ENCODE data around the gene CYTH1.

The CYTH1 gene

DNA sequence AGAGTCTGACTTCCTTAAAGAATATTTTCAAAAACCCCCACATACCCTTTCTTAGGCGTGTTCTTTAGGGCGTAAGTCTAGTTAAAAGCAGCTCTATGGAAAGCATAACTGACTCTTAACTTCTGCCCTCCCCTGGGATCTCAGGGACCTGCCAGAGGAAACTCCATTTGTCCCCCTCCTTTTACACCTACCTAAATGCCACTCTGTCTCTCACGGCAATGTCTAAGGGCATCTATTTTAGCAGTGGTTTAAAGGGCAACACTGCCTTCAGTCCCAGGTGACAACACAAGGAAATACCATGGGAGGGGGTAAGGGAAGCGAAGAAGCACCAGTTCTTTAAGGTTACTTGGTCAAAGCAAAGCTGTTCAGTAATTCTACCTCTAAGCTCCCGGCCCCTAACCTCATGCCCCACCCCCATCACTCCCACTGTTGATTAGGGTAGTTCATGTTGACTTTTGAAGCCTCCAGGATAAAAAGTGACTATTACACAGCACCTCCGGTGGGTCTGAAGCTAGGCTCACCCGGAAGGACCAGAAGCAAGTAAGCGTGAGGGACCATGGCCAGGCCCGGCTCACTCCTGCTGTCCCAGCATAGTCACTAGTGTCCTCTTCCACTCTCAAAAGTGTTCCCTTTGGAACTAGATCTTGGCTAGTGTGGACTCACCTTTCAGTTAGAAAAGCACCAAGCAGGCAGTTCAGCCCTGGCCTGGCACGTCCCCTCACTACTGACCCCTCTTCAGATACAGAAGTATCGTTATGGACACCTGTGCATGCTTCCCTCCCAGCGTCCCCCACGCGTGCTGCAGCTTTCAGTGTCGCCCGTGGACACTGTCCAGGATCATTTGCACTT lies 47.1 kb downstream of the CYTH1 start:
- no peak for DNase-seq (ENCODE audit: low read depth)

DNA sequence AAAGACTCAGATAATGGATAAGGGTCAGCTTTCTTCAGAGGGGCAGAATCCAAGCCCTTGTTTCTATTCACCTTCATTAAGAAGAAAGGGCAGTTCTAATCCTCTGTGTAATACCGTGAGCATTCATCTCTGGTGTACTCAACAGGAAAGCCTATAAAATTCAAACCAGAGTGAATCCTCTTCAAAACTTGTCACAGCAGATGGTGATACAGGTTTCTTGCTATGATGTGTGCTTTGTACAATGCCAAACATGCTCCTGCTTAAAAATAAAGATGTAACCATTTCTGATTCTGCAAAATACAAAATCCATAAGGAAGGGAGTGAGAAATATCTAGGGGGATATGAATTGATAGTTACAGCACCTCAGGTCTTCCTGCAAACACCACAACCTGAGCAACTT lies 49.7 kb downstream of the CYTH1 start:
- DNase-seq (ENCODE audit: low read depth) = no peak

- no peak for DNase-seq (ENCODE audit: low read depth)
These were observed 50.2 kb downstream of the CYTH1 start for GRCh38 chr17:78731904-78732303.

DNA sequence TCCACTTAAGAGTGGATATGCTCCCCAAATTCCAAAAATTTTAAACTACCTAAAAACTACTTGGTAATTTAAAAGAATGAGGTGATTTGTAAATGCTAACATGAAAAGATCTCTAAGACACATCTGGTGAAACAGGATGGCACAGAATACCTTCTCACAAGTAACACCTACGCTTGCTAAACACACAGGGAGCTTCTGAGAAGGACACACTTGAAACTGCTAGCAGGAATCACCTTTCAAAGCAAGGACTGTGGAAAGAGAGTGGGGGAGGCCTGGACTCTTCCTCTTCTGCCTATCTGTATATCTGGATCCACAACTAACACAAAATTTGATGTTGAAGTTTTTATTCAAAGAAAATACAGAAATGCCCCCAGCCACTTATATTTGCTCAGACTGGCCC lies 52.4 kb downstream of the CYTH1 start:
- no peak for DNase-seq (ENCODE audit: low read depth)

- no peak for DNase-seq (ENCODE audit: low read depth)
These were observed 53.6 kb downstream of the CYTH1 start for GRCh38 chr17:78728495-78728894.

DNA sequence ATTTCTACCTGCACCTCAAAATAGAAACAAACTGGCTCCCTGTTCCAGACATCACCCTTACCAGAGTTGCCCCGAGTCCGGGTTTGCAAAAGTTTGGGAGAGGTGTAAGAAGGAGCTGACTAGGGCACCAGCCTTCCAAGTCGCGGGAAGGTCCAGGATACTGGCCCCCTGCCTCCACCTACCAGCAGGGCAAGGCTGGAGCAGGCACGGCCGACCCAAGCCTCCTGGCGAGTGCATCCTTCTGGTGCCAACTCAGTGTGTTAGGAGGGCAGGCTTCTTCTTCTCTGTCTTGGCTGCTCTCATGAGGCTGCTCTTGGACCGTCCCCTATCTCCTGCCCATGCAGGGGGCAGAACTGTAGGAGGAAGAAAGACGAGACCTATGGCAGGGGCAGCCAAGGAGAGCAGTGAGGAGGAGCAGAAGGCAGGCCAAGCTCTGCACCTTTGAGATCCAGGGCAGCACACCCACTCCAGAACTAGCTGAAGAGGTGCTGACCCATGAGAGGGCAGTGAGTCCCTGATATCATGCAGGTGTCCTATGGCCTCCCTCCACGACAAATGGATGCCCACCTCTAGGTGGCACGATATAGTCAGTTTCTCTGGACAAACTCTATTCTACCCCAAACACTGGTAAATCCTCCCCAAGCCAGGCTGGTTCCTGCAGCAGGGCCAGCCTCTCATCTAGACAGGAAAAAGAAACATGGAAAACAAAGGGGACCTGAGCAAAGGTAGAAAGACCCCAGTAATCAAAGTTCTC lies 54.4 kb downstream of the CYTH1 start:
- no peak for DNase-seq (ENCODE audit: low read depth)

DNA sequence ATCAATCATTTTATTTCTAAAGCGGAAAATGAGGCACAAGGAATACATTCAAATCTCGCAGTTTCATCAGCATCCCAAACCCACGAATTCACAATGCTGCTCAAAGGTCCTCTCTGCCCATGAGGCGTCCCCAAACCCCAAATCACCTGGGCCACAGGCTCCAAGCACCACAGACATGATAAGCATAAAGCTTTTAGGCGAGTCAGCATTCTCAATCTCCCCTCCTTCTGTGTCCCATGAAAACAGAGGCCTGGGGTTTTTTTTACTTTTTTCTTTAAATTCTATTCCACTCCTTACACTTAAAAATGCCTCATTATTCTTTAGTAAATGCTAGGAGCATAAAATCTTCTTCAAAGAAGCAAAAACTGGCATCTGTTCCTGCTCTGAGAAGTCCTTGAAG lies 55.0 kb downstream of the CYTH1 start:
- DNase-seq (ENCODE audit: low read depth) = no peak

DNA sequence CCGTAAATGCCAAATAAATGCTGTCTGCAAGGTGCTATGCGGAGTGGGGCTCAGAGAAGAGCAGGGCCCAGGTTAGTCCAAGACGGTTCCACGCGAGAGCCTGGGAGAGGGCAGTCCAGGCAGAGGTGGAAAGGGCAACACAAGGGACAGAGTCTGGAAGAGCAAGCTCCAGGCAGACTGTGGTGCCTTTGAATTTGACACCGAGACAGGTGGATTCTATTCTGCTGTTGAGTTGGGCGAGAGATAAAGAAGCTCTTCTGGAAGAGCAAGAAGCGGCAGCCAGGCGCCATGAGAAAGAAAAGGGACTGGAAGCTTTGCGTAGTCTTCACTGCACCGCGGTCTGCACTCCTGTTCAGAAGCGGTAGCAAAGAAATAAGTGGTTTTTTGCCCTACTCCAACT lies 55.6 kb downstream of the CYTH1 start:
- no peak for DNase-seq (ENCODE audit: low read depth)

DNA sequence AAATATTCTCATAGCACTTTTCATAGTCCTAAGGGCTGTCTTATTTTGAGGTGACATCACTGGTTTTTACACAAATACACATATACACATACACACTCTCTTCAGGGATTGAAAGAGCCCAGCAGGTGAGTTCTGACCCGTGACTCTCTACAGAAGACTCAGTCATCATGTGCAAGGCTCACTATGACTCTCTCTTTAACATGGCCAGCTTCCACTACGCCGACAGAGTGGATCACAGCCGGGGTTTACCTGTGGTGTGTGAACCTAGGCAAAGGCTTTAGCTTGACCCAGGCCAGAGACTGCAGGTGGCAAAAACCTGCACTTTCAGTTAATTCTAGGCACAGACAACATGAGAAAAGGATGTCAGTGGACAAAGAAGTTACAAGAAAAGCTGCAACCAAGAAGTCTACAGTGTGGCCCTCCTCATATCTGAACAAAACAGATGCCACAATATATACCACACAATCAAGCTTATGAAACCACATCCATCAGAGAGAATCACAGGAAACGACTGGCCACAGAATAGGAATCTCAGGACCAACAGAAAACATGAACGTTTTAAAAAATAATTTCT lies 56.5 kb downstream of the CYTH1 start:
- DNase-seq (ENCODE audit: low read depth) = no peak

DNA sequence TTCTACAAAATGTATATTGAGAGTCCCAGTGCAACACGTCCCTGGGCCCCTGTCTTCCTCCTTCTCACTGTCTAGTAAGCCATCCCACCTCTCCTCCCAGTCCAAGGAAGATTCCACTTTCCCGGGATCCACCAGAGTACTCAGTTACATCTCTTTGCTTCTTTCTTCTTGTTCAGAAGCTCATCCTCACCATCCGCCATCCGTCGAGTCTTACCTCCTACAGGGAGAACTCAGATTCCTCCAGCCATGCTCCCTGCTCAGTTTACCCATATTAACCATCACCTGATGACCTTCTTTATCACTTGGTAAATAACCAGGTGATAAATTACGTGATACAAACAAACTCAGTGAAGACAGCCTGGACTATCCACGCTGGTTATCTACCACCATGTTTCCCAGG lies 57.1 kb downstream of the CYTH1 start:
- no peak for DNase-seq (ENCODE audit: low read depth)

GRCh38 chr17:78724544-78724943 lies 57.5 kb downstream of the CYTH1 start:
- DNase-seq (ENCODE audit: low read depth) = no peak

DNA sequence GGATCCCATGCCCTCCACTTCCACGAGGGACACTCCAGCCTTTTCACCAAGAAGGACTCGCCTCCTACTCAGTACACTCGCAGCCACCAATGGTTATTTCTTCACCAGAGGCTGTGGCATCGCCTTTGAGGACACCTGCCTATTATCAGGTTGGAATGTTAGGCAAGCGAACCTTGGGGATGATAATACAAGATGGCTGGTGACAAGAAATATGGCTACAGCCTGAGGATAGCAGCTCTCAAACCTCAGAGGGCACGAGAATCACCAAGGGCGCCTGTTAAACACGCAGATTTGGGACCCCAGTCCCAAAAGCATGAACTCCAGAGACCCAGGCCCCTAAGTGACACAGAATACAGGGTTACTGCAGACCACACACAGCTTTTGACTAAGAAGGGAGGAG lies 58.1 kb downstream of the CYTH1 start:
- no peak for DNase-seq (ENCODE audit: low read depth)

DNA sequence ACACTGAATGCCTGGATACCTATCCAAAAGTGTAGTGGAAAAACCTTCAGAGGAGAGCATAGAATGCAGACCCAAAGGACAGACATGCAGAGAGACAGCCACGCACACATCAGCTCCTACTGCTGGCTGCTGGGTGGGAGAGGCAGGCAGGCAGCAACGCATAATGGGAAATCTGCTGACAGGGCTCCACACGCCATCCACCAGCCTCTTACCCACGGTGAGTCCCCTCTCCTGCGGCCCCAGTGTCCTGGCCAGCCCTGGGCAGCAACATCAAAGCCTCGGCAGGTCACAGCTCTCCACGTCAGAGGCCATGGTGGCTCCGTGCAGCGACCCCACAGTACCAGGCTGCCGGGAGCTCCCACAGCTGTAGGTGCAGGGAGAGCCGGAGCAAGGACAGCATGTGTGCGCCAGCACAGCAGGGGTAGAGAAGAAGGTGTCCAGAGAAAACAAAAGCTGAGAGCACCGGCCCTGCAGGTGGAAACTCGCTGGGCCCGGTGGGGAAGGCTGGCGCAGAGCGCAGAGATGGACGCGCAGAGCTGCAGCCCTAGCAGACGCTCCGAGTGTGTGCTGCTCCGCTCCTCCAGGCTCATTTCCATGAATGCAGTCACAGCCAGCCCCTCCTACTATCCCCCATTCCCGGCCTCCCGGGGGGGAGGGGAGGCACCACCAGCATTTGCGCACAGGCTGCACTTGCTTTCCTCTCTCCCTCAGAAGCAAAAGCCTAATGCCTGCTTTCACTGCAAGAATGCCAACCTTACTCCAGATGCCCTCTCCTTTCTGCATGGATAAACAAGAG lies 58.9 kb downstream of the CYTH1 start:
- no peak for DNase-seq (ENCODE audit: low read depth)

GRCh38 chr17:78722246-78722761 lies 59.8 kb downstream of the CYTH1 start:
- no peak for DNase-seq (ENCODE audit: low read depth)

DNA sequence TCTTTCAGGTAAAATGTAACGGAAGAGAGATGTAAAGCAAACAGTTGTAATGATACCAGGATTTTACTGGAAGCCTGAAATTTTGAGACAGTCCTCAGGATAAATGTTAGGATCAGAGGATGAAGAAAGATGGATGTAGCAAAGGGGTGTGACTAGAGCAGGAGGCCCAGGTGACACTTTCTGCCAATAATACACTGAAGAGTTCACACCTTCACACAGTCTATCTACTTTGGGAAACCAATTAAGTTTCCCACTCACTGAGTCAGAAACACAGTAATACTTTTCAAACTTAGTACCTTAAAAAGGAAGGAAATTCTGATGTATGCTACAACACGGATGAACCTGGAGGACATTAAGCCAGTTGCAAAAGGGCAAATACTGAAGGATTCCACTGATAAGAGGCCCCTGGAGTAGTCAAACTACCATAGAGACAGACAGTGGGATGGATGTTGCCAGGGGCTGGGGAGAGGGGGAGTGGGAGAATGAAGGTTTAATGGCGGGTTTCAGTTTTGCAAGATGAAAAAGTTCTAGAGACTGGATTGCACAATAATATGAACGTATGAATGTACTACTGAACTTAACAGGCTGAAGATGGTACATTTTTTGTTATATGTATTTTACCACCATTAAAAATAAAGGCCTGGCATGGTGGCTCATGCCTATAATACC lies 62.3 kb downstream of the CYTH1 start:
- DNase-seq (ENCODE audit: low read depth) = no peak

- no peak for DNase-seq (ENCODE audit: low read depth)
These were observed 63.4 kb downstream of the CYTH1 start for GRCh38 chr17:78718575-78719208.

DNA sequence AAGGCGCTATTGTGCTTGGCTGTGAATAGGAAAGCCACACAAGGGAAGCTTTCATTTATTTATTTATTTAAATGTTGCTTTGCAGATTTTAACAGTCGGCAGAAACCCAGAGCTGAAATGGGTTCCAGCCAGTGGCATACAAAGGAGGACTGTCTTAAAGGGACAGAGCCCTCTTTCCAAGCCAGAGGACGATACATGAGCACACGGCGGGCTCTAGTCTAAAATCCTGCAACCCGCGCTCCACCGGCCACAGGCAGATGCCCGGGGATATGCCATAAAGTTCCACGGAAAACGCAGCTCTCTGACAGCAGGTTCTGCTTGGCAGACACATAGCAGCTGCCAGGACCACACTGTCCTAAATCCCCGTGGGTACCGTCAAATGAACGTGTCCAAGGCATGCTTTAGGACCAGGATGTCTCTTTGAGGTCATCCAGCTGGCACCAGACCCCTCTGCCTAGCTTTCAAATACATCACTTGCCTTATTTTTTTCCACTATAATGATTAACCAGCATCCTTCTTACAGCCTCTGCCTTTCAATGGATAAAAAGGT lies 64.6 kb downstream of the CYTH1 start:
- DNase-seq (ENCODE audit: low read depth) = no peak

DNA sequence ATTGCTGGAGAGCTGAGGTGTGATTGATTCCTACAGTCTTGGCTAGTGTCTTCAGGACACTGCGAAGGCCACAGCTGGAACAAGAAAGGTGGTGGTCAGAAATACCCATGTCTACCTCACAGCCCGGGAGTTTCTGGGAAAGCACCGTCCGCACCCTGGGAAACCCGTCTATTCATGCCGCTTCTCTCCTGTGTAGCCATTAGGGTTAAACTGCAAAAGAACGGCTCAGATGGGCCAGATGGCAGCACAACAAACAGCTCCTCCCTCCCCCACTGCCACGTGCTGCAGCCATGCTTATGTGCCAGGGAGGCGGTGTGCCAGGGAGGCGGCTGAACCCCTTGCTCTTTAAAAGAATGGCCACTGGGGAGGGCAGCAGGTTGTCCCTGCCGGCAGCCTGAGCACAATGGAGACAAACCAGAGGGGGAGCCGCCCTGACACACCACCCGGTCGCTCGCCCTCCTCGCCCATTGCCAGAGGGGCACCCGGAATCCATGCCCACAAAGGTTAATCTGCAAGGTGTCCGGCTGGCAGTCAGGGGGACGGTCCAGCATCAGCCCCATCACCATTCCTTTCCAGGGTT lies 65.2 kb downstream of the CYTH1 start:
- DNase-seq (ENCODE audit: low read depth) = no peak

- DNase-seq (ENCODE audit: low read depth) = no peak
These were observed 65.8 kb downstream of the CYTH1 start for GRCh38 chr17:78716292-78716691.

DNA sequence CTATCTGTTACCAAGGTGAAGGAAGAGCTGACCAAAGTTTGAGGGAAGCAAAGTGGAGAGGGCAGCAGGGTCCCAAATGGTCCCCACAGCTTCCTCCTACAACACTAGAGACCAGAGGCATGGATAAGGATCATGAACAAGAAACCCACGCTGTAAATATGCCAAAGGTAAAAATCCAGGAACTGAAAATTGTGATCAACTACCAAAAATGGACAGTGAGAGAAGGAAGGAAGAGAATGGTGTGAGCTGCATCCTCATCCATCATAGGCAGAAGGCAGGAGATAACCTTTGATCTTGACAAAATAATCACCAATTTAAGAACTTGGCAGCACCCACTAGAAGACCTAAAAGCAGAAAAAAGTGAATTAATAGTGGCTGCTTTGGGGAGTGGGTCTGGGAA lies 66.2 kb downstream of the CYTH1 start:
- DNase-seq (ENCODE audit: low read depth) = no peak

Data from activated T-cell treated with anti-CD3 and anti-CD28 coated beads for 1 hour (primary cell).